Thyroid gland (tissue), 4 donors: ENCODE data around the gene OR10J5.

Experiments
- CTCF ChIP-seq, 6 experiments: fragments of 200-600 bp in 3 of 6; fragments of 450-650 bp in 3 of 6; sonication (generic) in 3 of 6; IDR thresholded peaks; one replicate each; pipeline ENCODE4 v1.5.1; 2016 to 2019; ENCODE audit warnings: antibody characterized with exemption in 6 of 6, mild to moderate bottlenecking in 2 of 6, inconsistent platforms in 1 of 6, moderate library complexity in 1 of 6
- POLR2A ChIP-seq, 2 donors: fragments of 450-650 bp; IDR thresholded peaks; one replicate each; pipeline ENCODE4 v1.6.1; 2017; ENCODE audit warnings: antibody characterized with exemption in 2 of 2, mild to moderate bottlenecking in 2 of 2, moderate library complexity in 1 of 2

- TF ChIP-seq POLR2A (IDR thresholded peaks at IDR 0.05) (no peak), CTCF (IDR thresholded peaks at IDR 0.05) (no peak)
Measured at GRCh38 chr1:159535907-159536306, at the start of gene OR10J5.
